ENCODE results near the gene MPDZ. TPM values are rescaled to one million over a fixed set of nuclear protein-coding genes. Genes with fewer than 3 reads are reported as not detected.

MPDZ gene
- total RNA-seq, 1 donor from 2014 or later, result 97.0 TPM

- peaks cover 3% of the 10 kb centered on the region for H3K4me1 Mint-ChIP-seq (ENCODE audit: unreplicated experiment)
- no peaks in the 10 kb centered on the region for H3K27me3 Mint-ChIP-seq (ENCODE audit: unreplicated experiment)
- H3K4me3 Mint-ChIP-seq (ENCODE audit: unreplicated experiment), result no peak overlapping the region
- H3K36me3 Mint-ChIP-seq (ENCODE audit: low read depth, unreplicated experiment), result peaks cover 10% of the 10 kb centered on the region
- H3K9me3 Mint-ChIP-seq (ENCODE audit: unreplicated experiment), result no peaks in the 10 kb centered on the region
- H3K27ac Mint-ChIP-seq (ENCODE audit: unreplicated experiment), result peak overlapping the region; percentile 32
- DNase-seq (ENCODE audit: low spot score), result no peak
- TF ChIP-seq, protein P1, sequence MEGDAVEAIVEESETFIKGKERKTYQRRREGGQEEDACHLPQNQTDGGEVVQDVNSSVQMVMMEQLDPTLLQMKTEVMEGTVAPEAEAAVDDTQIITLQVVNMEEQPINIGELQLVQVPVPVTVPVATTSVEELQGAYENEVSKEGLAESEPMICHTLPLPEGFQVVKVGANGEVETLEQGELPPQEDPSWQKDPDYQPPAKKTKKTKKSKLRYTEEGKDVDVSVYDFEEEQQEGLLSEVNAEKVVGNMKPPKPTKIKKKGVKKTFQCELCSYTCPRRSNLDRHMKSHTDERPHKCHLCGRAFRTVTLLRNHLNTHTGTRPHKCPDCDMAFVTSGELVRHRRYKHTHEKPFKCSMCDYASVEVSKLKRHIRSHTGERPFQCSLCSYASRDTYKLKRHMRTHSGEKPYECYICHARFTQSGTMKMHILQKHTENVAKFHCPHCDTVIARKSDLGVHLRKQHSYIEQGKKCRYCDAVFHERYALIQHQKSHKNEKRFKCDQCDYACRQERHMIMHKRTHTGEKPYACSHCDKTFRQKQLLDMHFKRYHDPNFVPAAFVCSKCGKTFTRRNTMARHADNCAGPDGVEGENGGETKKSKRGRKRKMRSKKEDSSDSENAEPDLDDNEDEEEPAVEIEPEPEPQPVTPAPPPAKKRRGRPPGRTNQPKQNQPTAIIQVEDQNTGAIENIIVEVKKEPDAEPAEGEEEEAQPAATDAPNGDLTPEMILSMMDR (IDR thresholded peaks at IDR 0.05; ENCODE audit: unreplicated experiment), result no peak
These were observed 89.5 kb downstream of the MPDZ start for GRCh38 chr9:13190040-13190439.

- TF ChIP-seq, protein P1 (IDR thresholded peaks at IDR 0.05; ENCODE audit: unreplicated experiment), result no peak
- Mint-ChIP-seq H3K36me3 (ENCODE audit: low read depth, unreplicated experiment) (peaks cover 9% of the 10 kb centered on the region), H3K4me3 (ENCODE audit: unreplicated experiment) (no peak overlapping the region), H3K9me3 (ENCODE audit: unreplicated experiment) (no peaks in the 10 kb centered on the region), H3K27ac (ENCODE audit: unreplicated experiment) (no peak overlapping the region), H3K4me1 (ENCODE audit: unreplicated experiment) (peaks cover 3% of the 10 kb centered on the region), H3K27me3 (ENCODE audit: unreplicated experiment) (no peaks in the 10 kb centered on the region)
- no peak for DNase-seq (ENCODE audit: low spot score)
These were observed 90.1 kb downstream of the MPDZ start for GRCh38 chr9:13189362-13189761.

- Mint-ChIP-seq H3K4me1 (ENCODE audit: unreplicated experiment) (peaks cover 3% of the 10 kb centered on the region), H3K9me3 (ENCODE audit: unreplicated experiment) (no peaks in the 10 kb centered on the region), H3K36me3 (ENCODE audit: low read depth, unreplicated experiment) (peaks cover 7% of the 10 kb centered on the region), H3K27me3 (ENCODE audit: unreplicated experiment) (no peaks in the 10 kb centered on the region), H3K4me3 (ENCODE audit: unreplicated experiment) (no peak overlapping the region), H3K27ac (ENCODE audit: unreplicated experiment) (no peak overlapping the region)
- no peak for DNase-seq (ENCODE audit: low spot score)
- TF ChIP-seq, protein P1 (IDR thresholded peaks at IDR 0.05; ENCODE audit: unreplicated experiment), result no peak
These were observed 92.7 kb downstream of the MPDZ start for GRCh38 chr9:13186774-13187173.

GRCh38 chr9:13186091-13186490, 93.4 kb downstream of the MPDZ start:
- TF ChIP-seq, protein P1 (IDR thresholded peaks at IDR 0.05; ENCODE audit: unreplicated experiment), result no peak
- Mint-ChIP-seq H3K27ac (ENCODE audit: unreplicated experiment) (no peak overlapping the region), H3K4me1 (ENCODE audit: unreplicated experiment) (peaks cover 3% of the 10 kb centered on the region)

GRCh38 chr9:13181652-13182051, 97.8 kb downstream of the MPDZ start:
- Mint-ChIP-seq H3K36me3 (ENCODE audit: low read depth, unreplicated experiment) (peaks cover 16% of the 10 kb centered on the region), H3K9me3 (ENCODE audit: unreplicated experiment) (no peaks in the 10 kb centered on the region), H3K27me3 (ENCODE audit: unreplicated experiment) (no peaks in the 10 kb centered on the region), H3K4me3 (ENCODE audit: unreplicated experiment) (no peak overlapping the region), H3K4me1 (ENCODE audit: unreplicated experiment) (no peaks in the 10 kb centered on the region), H3K27ac (ENCODE audit: unreplicated experiment) (no peak overlapping the region)
- DNase-seq (ENCODE audit: low spot score), result no peak
- TF ChIP-seq, protein P1 (IDR thresholded peaks at IDR 0.05; ENCODE audit: unreplicated experiment), result no peak

More at GRCh38 chr9:13186091-13186490, 93.4 kb downstream of the MPDZ start:
- no peak for DNase-seq (ENCODE audit: low spot score)
- H3K4me3 Mint-ChIP-seq (ENCODE audit: unreplicated experiment), result no peak overlapping the region
- peaks cover 7% of the 10 kb centered on the region for H3K36me3 Mint-ChIP-seq (ENCODE audit: low read depth, unreplicated experiment)
- no peaks in the 10 kb centered on the region for H3K27me3 Mint-ChIP-seq (ENCODE audit: unreplicated experiment)
- H3K9me3 Mint-ChIP-seq (ENCODE audit: unreplicated experiment), result no peaks in the 10 kb centered on the region
